VCaP (cell line): ENCODE measurements around the gene FRMPD4.
"Not testable (repeated sequence)": the region's sequence is repeated elsewhere in the genome, so short reads cannot be mapped to it uniquely, and the experiment has no call there.

Source experiments
- H3K27ac ChIP-seq: fragments of 450-650 bp; 2 replicates; pipeline ENCODE4 v1.5.1; 2017
- CTCF ChIP-seq: fragments of 450-650 bp; conservative IDR thresholded peaks from 2 replicates; pipeline ENCODE4 v1.5.1; 2017; ENCODE audit warnings: mild to moderate bottlenecking, moderate library complexity

The FRMPD4 gene

GRCh38 chrX:12494400-12495138 is 356.3 kb downstream of the FRMPD4 start:
- no peak for TF ChIP-seq CTCF
- no peak overlapping the region for H3K27ac ChIP-seq

- H3K27ac ChIP-seq: no peak overlapping the region
- TF ChIP-seq CTCF: no peak
Observed at GRCh38 chrX:12496343-12496742, 358.1 kb downstream of the FRMPD4 start.

- no peak overlapping the region for H3K27ac ChIP-seq
- no peak for TF ChIP-seq CTCF
Observed at GRCh38 chrX:12497832-12498591, 359.7 kb downstream of the FRMPD4 start.

GRCh38 chrX:12505127-12505526 is 366.9 kb downstream of the FRMPD4 start:
- no peak for TF ChIP-seq CTCF
- H3K27ac ChIP-seq: no peak overlapping the region

GRCh38 chrX:12515384-12515783 is 377.1 kb downstream of the FRMPD4 start:
- not testable (repeated sequence) for H3K27ac ChIP-seq

GRCh38 chrX:12526306-12526705 is 388.0 kb downstream of the FRMPD4 start:
- no peak overlapping the region for H3K27ac ChIP-seq
- TF ChIP-seq CTCF: no peak

GRCh38 chrX:12538096-12538495 is 399.8 kb downstream of the FRMPD4 start:
- H3K27ac ChIP-seq: not testable (repeated sequence)

GRCh38 chrX:12542251-12542650 is 404.0 kb downstream of the FRMPD4 start:
- not testable (repeated sequence) for H3K27ac ChIP-seq

GRCh38 chrX:12548341-12548740 is 410.1 kb downstream of the FRMPD4 start:
- TF ChIP-seq CTCF: no peak
- no peak overlapping the region for H3K27ac ChIP-seq
